Measurements from ENCODE around the gene NR3C2.

NR3C2 gene

GRCh38 chr4:148302416-148302815, 139.8 kb downstream of the NR3C2 start:
- DNase-seq, result no peak

GRCh38 chr4:148300877-148301276, 141.3 kb downstream of the NR3C2 start:
- DNase-seq, result no peak

GRCh38 chr4:148299337-148299736, 142.9 kb downstream of the NR3C2 start:
- no peak for DNase-seq

GRCh38 chr4:148296498-148296897, 145.7 kb downstream of the NR3C2 start:
- DNase-seq, result no peak

- DNase-seq, result no peak
Measured at GRCh38 chr4:148295642-148296041, 146.6 kb downstream of the NR3C2 start.

- DNase-seq, result no peak
Measured at GRCh38 chr4:148293571-148293970, 148.6 kb downstream of the NR3C2 start.

GRCh38 chr4:148292686-148293085, 149.5 kb downstream of the NR3C2 start:
- no peak for DNase-seq

GRCh38 chr4:148289740-148290139, 152.5 kb downstream of the NR3C2 start:
- DNase-seq, result no peak

- DNase-seq, result no peak
Measured at GRCh38 chr4:148288448-148288847, 153.8 kb downstream of the NR3C2 start.

- no peak for DNase-seq
Measured at GRCh38 chr4:148287111-148287510, 155.1 kb downstream of the NR3C2 start.

GRCh38 chr4:148286012-148286411, 156.2 kb downstream of the NR3C2 start:
- no peak for DNase-seq

- DNase-seq, result no peak
Measured at GRCh38 chr4:148283665-148284064, 158.5 kb downstream of the NR3C2 start.

GRCh38 chr4:148278310-148278709, 163.9 kb downstream of the NR3C2 start:
- no peak for DNase-seq

- no peak for DNase-seq
Measured at GRCh38 chr4:148275266-148275665, 166.9 kb downstream of the NR3C2 start.

GRCh38 chr4:148273501-148273986, 168.7 kb downstream of the NR3C2 start:
- no peak for DNase-seq

- no peak for DNase-seq
Measured at GRCh38 chr4:148271166-148271565, 171.0 kb downstream of the NR3C2 start.

- no peak for DNase-seq
Measured at GRCh38 chr4:148270630-148271029, 171.6 kb downstream of the NR3C2 start.

- DNase-seq, result no peak
Measured at GRCh38 chr4:148268835-148269234, 173.4 kb downstream of the NR3C2 start.

- no peak for DNase-seq
Measured at GRCh38 chr4:148266921-148267320, 175.3 kb downstream of the NR3C2 start.

- DNase-seq, result no peak
Measured at GRCh38 chr4:148266240-148266639, 176.0 kb downstream of the NR3C2 start.

GRCh38 chr4:148265627-148266026, 176.6 kb downstream of the NR3C2 start:
- no peak for DNase-seq

GRCh38 chr4:148263802-148264201, 178.4 kb downstream of the NR3C2 start:
- no peak for DNase-seq

- no peak for DNase-seq
Measured at GRCh38 chr4:148263127-148263526, 179.1 kb downstream of the NR3C2 start.

- no peak for DNase-seq
Measured at GRCh38 chr4:148261848-148262247, 180.4 kb downstream of the NR3C2 start.

GRCh38 chr4:148259841-148260240, 182.4 kb downstream of the NR3C2 start:
- no peak for DNase-seq

- DNase-seq, result no peak
Measured at GRCh38 chr4:148258535-148258934, 183.7 kb downstream of the NR3C2 start.

Data from activated CD4-positive, alpha-beta T cell treated with anti-CD3 and anti-CD28 coated beads for 48 hours (primary cell).